ENCODE measurements around the gene SDR9C7. TPM values are rescaled to one million over a fixed set of nuclear protein-coding genes. Genes with fewer than 3 reads are reported as not detected.
"Not testable (repeated sequence)": the region's sequence is repeated elsewhere in the genome, so short reads cannot be mapped to it uniquely, and the experiment has no call there.

SDR9C7 gene
- total RNA-seq, 2 experiments from 2014 or later = not detected

- H3K4me3 Mint-ChIP-seq = no peak overlapping the region
- H3K27ac Mint-ChIP-seq = no peak overlapping the region
- H3K36me3 Mint-ChIP-seq (ENCODE audit: low read depth) = peaks cover 2% of the 10 kb centered on the region
- H3K27me3 Mint-ChIP-seq (ENCODE audit: low read depth) = no peaks in the 10 kb centered on the region
- DNase-seq = no peak
- H3K4me1 Mint-ChIP-seq (ENCODE audit: low read depth) = no peaks in the 10 kb centered on the region
- H3K9me3 Mint-ChIP-seq = peaks cover 29% of the 10 kb centered on the region
- intact Hi-C loops (cut with micrococcal nuclease) = no loop called here
- CTCF ChIA-PET = no interaction called here
Observed at GRCh38 chr12:56900583-56900982, 33.6 kb downstream of the SDR9C7 start.

- no peak for DNase-seq
- CTCF ChIA-PET = no interaction called here
- peaks cover 2% of the 10 kb centered on the region for H3K36me3 Mint-ChIP-seq (ENCODE audit: low read depth)
- no peaks in the 10 kb centered on the region for H3K4me1 Mint-ChIP-seq (ENCODE audit: low read depth)
- H3K27ac Mint-ChIP-seq = no peak overlapping the region
- H3K4me3 Mint-ChIP-seq = no peak overlapping the region
- intact Hi-C loops (cut with micrococcal nuclease) = no loop called here
- H3K9me3 Mint-ChIP-seq = peaks cover 27% of the 10 kb centered on the region
- H3K27me3 Mint-ChIP-seq (ENCODE audit: low read depth) = no peaks in the 10 kb centered on the region
Observed at GRCh38 chr12:56898938-56899337, 35.3 kb downstream of the SDR9C7 start.

DNA sequence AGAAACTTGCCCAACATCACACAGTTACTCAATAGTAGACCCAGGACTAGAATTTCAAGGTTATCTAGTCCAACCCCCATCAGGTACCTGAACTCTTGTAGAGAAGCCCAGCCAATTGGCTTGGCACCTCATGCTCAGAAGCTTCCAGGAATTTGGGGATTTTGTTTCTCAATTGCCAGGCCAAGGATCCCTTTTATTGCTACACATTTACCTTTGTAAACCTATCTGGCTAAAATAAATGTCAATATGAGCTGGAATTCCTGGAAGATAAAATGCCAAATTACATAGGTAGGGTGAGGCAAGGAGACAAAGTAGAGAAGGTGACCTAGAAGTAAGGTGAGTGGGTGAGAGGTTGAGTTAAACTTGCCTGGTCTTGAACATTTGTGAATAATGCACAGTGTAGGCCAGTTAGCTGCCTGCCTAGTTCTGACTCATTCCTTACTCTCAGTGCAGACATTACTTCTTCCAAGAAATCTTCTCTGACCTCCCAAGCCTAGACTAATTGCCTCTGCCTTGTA, 36.3 kb downstream of the SDR9C7 start:
- Mint-ChIP-seq H3K36me3 (ENCODE audit: low read depth) (peaks cover 2% of the 10 kb centered on the region), H3K4me1 (ENCODE audit: low read depth) (no peaks in the 10 kb centered on the region), H3K9me3 (peaks cover 23% of the 10 kb centered on the region), H3K27me3 (ENCODE audit: low read depth) (no peaks in the 10 kb centered on the region), H3K4me3 (no peak overlapping the region), H3K27ac (no peak overlapping the region)
- CTCF ChIA-PET = no interaction called here
- DNase-seq = no peak
- intact Hi-C loops (cut with micrococcal nuclease) = no loop called here

GRCh38 chr12:56896082-56896481, 38.1 kb downstream of the SDR9C7 start:
- H3K4me3 Mint-ChIP-seq = no peak overlapping the region
- intact Hi-C loops (cut with micrococcal nuclease) = no loop called here
- CTCF ChIA-PET = no interaction called here

DNA sequence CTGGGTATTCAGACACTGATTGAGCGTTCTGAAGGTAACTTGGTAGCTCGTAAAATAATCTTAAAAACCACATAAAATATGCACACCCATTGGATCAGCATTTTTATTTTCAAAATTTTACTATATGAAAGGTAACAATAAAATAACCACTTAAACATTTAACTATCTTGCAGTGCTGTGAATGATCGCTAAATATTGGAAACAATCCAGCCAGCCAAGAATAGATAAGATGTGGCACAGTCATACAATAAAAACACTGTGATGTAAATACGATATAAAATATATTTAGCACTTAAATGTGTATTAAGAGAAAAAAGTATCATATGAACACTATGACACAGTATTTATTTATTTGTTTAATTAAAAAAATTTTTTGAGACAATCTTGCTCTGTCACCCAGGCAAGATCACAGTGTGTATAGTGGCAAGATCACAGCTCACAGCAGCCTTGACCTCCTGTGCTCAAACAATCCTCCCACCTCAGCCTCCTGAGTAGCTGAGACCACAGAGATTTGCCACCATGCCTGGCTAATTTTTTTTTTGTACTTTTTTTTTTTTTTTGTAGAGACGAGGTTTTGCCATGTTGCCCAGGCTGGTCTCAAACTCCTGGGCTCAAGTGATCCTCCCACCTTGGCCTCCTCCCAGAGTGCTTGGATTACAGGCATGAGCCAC, 39.4 kb downstream of the SDR9C7 start:
- Mint-ChIP-seq H3K4me1 (ENCODE audit: low read depth) (no peaks in the 10 kb centered on the region), H3K36me3 (ENCODE audit: low read depth) (no peaks in the 10 kb centered on the region), H3K4me3 (no peak overlapping the region), H3K27me3 (ENCODE audit: low read depth) (peaks cover 11% of the 10 kb centered on the region), H3K9me3 (peaks cover 5% of the 10 kb centered on the region), H3K27ac (no peak overlapping the region)
- CTCF ChIA-PET = no interaction called here
- DNase-seq = no peak
- intact Hi-C loops (cut with micrococcal nuclease) = no loop called here

More at GRCh38 chr12:56896082-56896481, 38.1 kb downstream of the SDR9C7 start:
- Mint-ChIP-seq H3K27me3 (ENCODE audit: low read depth) (peaks cover 4% of the 10 kb centered on the region), H3K36me3 (ENCODE audit: low read depth) (no peaks in the 10 kb centered on the region), H3K4me1 (ENCODE audit: low read depth) (no peaks in the 10 kb centered on the region), H3K27ac (no peak overlapping the region), H3K9me3 (peaks cover 15% of the 10 kb centered on the region)
- DNase-seq = no peak

DNA sequence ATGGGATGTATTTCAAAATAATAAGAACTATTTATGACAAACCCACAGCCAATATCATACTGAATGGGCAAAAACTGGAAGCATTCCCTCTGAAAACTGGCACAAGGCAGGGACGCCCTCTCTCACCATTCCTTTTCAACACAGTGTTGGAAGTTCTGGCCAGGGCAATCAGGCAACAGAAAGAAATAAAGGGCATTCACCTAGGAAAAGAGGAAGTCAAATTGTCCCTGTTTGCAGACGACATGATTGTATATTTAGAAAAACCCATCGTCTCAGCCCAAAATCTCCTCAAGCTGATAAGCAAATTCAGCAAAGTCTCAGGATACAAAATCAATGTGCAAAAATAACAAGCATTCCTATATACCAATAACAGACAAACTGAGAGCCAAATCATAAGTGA, 42.3 kb downstream of the SDR9C7 start:
- H3K4me3 Mint-ChIP-seq; CTCF ChIA-PET; DNase-seq; intact Hi-C loops (cut with micrococcal nuclease); H3K27ac Mint-ChIP-seq; H3K4me1 Mint-ChIP-seq (ENCODE audit: low read depth); H3K36me3 Mint-ChIP-seq (ENCODE audit: low read depth); H3K9me3 Mint-ChIP-seq: not testable (repeated sequence)
- peaks cover 17% of the 10 kb centered on the region for H3K27me3 Mint-ChIP-seq (ENCODE audit: low read depth)

DNA sequence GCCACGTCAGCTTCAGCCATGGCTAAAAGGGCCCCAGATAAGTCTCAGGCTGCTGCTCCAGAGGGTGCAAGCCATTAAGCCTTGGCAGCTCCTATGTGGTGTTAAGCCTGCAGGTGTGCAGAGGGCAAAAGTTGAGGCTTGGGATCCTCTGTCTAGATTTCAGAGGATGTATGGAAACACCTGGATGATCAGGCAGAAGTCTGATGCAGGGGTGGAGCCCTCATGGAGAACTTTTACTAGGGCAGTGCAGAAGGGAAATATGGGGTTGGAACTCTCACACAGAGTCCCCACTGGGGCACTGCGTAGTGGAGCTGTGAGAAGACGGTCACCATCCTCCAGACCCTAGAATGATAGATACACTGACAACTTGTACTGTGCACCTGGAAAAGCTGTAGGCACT, 47.9 kb downstream of the SDR9C7 start:
- Mint-ChIP-seq H3K36me3 (ENCODE audit: low read depth) (no peaks in the 10 kb centered on the region), H3K27ac (no peak overlapping the region), H3K4me3 (no peak overlapping the region), H3K27me3 (ENCODE audit: low read depth) (peaks cover 16% of the 10 kb centered on the region), H3K9me3 (peaks cover 6% of the 10 kb centered on the region), H3K4me1 (ENCODE audit: low read depth) (no peaks in the 10 kb centered on the region)
- CTCF ChIA-PET = no interaction called here
- DNase-seq = no peak
- intact Hi-C loops (cut with micrococcal nuclease) = no loop called here

DNA sequence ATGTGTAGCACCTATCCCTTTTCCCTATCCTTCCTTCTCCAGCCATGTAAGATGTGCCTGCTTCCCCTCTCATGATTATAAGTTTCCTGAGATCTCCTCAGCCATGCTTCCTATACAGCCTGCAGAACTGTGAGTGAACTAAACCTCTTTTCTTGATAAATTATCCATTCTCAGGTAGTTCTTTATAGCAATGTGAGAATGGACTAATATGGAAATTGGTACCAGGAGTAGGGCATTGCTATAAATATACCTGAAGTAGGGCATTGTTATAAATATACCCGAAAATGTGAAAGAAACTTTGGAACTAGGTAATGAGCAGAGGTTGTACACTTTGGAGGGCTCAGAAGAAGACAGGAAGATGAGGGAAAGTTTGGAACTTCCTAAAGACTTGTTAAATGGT, 48.9 kb downstream of the SDR9C7 start:
- Mint-ChIP-seq H3K4me3 (no peak overlapping the region), H3K36me3 (ENCODE audit: low read depth) (no peaks in the 10 kb centered on the region), H3K9me3 (peaks cover 6% of the 10 kb centered on the region), H3K27ac (no peak overlapping the region), H3K4me1 (ENCODE audit: low read depth) (no peaks in the 10 kb centered on the region), H3K27me3 (ENCODE audit: low read depth) (peaks cover 10% of the 10 kb centered on the region)
- CTCF ChIA-PET = no interaction called here
- intact Hi-C loops (cut with micrococcal nuclease) = no loop called here
- DNase-seq = no peak

DNA sequence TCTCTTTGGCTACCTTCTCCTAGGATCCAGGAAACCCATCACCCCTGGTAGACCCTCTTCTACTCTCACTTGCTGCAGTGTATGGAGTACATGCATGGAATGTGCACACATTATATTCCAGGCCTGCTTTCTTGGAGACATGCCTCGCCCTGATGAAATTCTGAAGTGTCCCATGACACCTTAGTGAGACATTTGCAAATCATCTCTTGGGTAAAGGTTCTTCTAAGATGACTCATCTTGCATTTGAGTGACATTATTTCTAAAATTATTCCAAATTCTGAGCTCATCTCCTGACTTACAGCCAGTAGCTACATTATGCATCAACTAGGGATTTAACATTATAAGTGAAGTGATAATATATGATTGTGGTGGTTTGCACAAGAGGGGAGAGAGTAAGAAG, 49.8 kb downstream of the SDR9C7 start:
- Mint-ChIP-seq H3K27ac (no peak overlapping the region), H3K27me3 (ENCODE audit: low read depth) (peaks cover 9% of the 10 kb centered on the region), H3K36me3 (ENCODE audit: low read depth) (no peaks in the 10 kb centered on the region), H3K4me1 (ENCODE audit: low read depth) (no peaks in the 10 kb centered on the region), H3K4me3 (no peak overlapping the region), H3K9me3 (peaks cover 6% of the 10 kb centered on the region)
- no peak for DNase-seq
- intact Hi-C loops (cut with micrococcal nuclease) = no loop called here
- CTCF ChIA-PET = no interaction called here

- H3K27ac Mint-ChIP-seq; H3K4me3 Mint-ChIP-seq; H3K27me3 Mint-ChIP-seq (ENCODE audit: low read depth); H3K9me3 Mint-ChIP-seq; intact Hi-C loops (cut with micrococcal nuclease); DNase-seq; CTCF ChIA-PET; H3K4me1 Mint-ChIP-seq (ENCODE audit: low read depth); H3K36me3 Mint-ChIP-seq (ENCODE audit: low read depth): not testable (repeated sequence)
Observed at GRCh38 chr12:56882407-56882806, 51.8 kb downstream of the SDR9C7 start.

- H3K9me3 Mint-ChIP-seq = no peaks in the 10 kb centered on the region
- intact Hi-C loops (cut with micrococcal nuclease) = no loop called here
- no peak overlapping the region for H3K4me3 Mint-ChIP-seq
- no peaks in the 10 kb centered on the region for H3K4me1 Mint-ChIP-seq (ENCODE audit: low read depth)
- H3K27ac Mint-ChIP-seq = no peak overlapping the region
- no peaks in the 10 kb centered on the region for H3K36me3 Mint-ChIP-seq (ENCODE audit: low read depth)
- CTCF ChIA-PET = no interaction called here
- H3K27me3 Mint-ChIP-seq (ENCODE audit: low read depth) = peaks cover 2% of the 10 kb centered on the region
- no peak for DNase-seq
Observed at GRCh38 chr12:56880125-56880992, 53.8 kb downstream of the SDR9C7 start.

GRCh38 chr12:56879240-56880124, 54.7 kb downstream of the SDR9C7 start:
- H3K36me3 Mint-ChIP-seq (ENCODE audit: low read depth); CTCF ChIA-PET; H3K27me3 Mint-ChIP-seq (ENCODE audit: low read depth); H3K4me1 Mint-ChIP-seq (ENCODE audit: low read depth); H3K27ac Mint-ChIP-seq; intact Hi-C loops (cut with micrococcal nuclease); H3K9me3 Mint-ChIP-seq; H3K4me3 Mint-ChIP-seq; DNase-seq: not testable (repeated sequence)
